Measurements from ENCODE around the gene TNNC1. TPM values are rescaled to one million over a fixed set of nuclear protein-coding genes. Genes with fewer than 3 reads are reported as not detected.

Gene TNNC1
- total RNA-seq, 1 experiment from 2014 or later, result 5.6 TPM

DNA sequence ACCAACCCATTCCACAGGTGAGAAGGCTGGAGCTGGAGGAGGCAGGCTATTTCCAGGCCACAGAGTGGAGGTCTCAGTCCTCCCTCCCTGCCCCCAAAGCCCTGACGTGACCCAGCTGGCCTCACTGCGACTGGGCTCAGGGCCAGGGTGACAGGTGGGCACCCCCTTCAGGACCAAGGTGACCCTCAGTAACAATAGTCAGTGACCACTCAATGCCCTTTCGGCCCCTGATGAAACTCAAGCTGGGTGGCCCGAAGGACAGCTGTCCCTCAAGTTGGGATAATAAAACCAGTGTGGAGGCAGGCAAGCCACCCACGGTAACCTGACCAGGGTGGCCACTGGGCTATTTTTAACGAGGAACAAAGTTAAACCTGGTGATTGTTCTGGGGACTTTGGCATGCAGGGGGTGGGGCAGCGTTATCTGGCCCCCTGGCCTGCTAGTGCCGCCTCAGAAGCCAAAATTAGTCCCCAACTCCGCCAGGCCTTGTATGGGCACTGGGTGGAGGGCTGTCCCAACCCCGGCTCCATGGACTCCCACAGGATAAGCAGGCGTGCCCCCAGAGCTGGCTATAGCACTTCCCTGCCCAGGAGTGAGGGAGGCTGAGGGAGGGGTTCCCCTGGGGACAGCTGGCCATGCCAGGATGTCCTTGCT, 1.1 kb downstream of the TNNC1 start:
- H2BK20ac ChIP-seq (ENCODE audit: low read depth, low read length, poor library complexity, severe bottlenecking), result no peak overlapping the region
- H3K4me1 ChIP-seq (ENCODE audit: insufficient read depth, low read length), result no peaks in the 10 kb centered on the region; the same call in 1 of the 2 replicates
- H3K9ac ChIP-seq (ENCODE audit: extremely low read depth, insufficient read length, low read length), result no peak overlapping the region
- H3K79me2 ChIP-seq (ENCODE audit: insufficient read depth, low read length), result peaks cover 4% of the 10 kb centered on the region; the same call in 1 of the 2 replicates
- Mint-ChIP-seq H3K9me3 (no peaks in the 10 kb centered on the region), H3K27ac (no peak overlapping the region), H3K36me3 (ENCODE audit: insufficient read depth in 1 of 3, low read depth in 3 of 3) (peaks cover 6 to 7% (median 7%) of the 10 kb centered on the region in 3 experiments), H3K4me3 (no peak overlapping the region; a peak in 1 of 5 replicates), H3K4me1 (peaks cover 40 to 53% of the 10 kb centered on the region in 2 experiments), H3K27me3 (ENCODE audit: low read depth) (no peaks in the 10 kb centered on the region; the same call in 1 of the 2 replicates)
- no peak overlapping the region for H4K5ac ChIP-seq (ENCODE audit: insufficient read length, low read depth, low read length)
- H2AFZ ChIP-seq (ENCODE audit: low read length), result no peak overlapping the region
- no CpG with 5 or more reads among the region's 11 CpGs for WGBS (ENCODE audit: extremely low coverage, insufficient read length, low lambda C conversion rate)
- no peak overlapping the region for H3K14ac ChIP-seq (ENCODE audit: insufficient read depth, low read length)
- no peaks in the 10 kb centered on the region for H4K20me1 ChIP-seq (ENCODE audit: control insufficient read depth, insufficient read depth, insufficient read length)
- no peak overlapping the region for H2AK5ac ChIP-seq (ENCODE audit: insufficient read length, low read length)
- H2BK15ac ChIP-seq (ENCODE audit: low read depth, low read length), result no peak overlapping the region
- H2BK5ac ChIP-seq (ENCODE audit: insufficient read length, low read length), result no peak overlapping the region
- no peak overlapping the region for H2BK12ac ChIP-seq (ENCODE audit: insufficient read length, low read depth, low read length)
- no peak overlapping the region for H4K91ac ChIP-seq (ENCODE audit: insufficient read length, low read depth, low read length)
- no peak overlapping the region for H3K27ac ChIP-seq (ENCODE audit: insufficient read length, low read depth, low read length)
- peaks cover 5% of the 10 kb centered on the region for H3K79me1 ChIP-seq (ENCODE audit: insufficient read depth, low read depth, low read length, poor library complexity, severe bottlenecking)
- H3K18ac ChIP-seq (ENCODE audit: insufficient read length, low read depth, low read length), result no peak overlapping the region
- H3K23me2 ChIP-seq (ENCODE audit: insufficient read length, low read depth, low read length, poor library complexity, severe bottlenecking), result peaks cover 4% of the 10 kb centered on the region
- H3K56ac ChIP-seq (ENCODE audit: insufficient read length, low read depth, low read length), result no peak overlapping the region
- no peaks in the 10 kb centered on the region for H3K9me3 ChIP-seq (ENCODE audit: control insufficient read depth, low read depth, low read length)
- H3T11ph ChIP-seq (ENCODE audit: low read length), result no peak overlapping the region
- TF ChIP-seq CTCF (conservative IDR thresholded peaks at IDR 0.05), result no peak
- H3K23ac ChIP-seq (ENCODE audit: insufficient read length, low read depth, low read length), result no peak overlapping the region
- no peak overlapping the region for H3K4ac ChIP-seq (ENCODE audit: low read depth, low read length)
- no peaks in the 10 kb centered on the region for H3K27me3 ChIP-seq (ENCODE audit: insufficient read depth, low read length)
- peak; percentile 25 for DNase-seq
- H2BK120ac ChIP-seq (ENCODE audit: low read depth, low read length, poor library complexity, severe bottlenecking), result no peak overlapping the region
- no peak overlapping the region for H3K4me2 ChIP-seq (ENCODE audit: insufficient read depth, insufficient read length, low read length)
- H4K8ac ChIP-seq (replicated peaks; ENCODE audit: insufficient read length, low read depth, low read length), result no peak overlapping the region
